ENCODE measurements around the gene TPPP.

- TF ChIP-seq POLR2A (IDR thresholded peaks at IDR 0.05; ENCODE audit: low read depth, low read length): no peak
- TF ChIP-seq POLR2AphosphoS5 (IDR thresholded peaks at IDR 0.05; ENCODE audit: low read depth, low read length): no peak
Observed at GRCh38 chr5:642481-642880, 50.7 kb downstream of the TPPP start.
